Right lobe of liver (tissue), 6 donors: ENCODE data around the gene ARL5B. TPM values are rescaled to one million over a fixed set of nuclear protein-coding genes. Genes with fewer than 3 reads are reported as not detected.

ENCODE experiments used
- ATAC-seq, 4 donors: fragments of 200-7000 bp; cut with Tn5 transposase; one replicate each; pipeline ENCODE4 v1.9.1; 2020; ENCODE audit warnings: mild to moderate bottlenecking in 4 of 4, moderate library complexity in 4 of 4
- DNase-seq, 3 donors: peaks; one replicate each; pipeline ENCODE4 v3.0.0-alpha.2; 2020
- H3K27ac ChIP-seq, 3 donors: fragments of 200-600 bp; one replicate each; pipeline ENCODE4 v1.8.0; 2022
- H3K27me3 ChIP-seq, 2 donors: fragments of 200-600 bp; one replicate each; pipeline ENCODE4 v1.8.0; 2022
- H3K36me3 ChIP-seq, 4 donors: fragments of 200-600 bp; sonication (generic) in 1 of 4; one replicate each; pipeline versions ENCODE4 v1.5.1 to v1.8.0; 2017 to 2022; ENCODE audit warnings: control low read depth in 1 of 4
- H3K4me1 ChIP-seq, 4 donors: fragments of 200-600 bp; sonication (generic) in 1 of 4; one replicate each; pipeline versions ENCODE4 v1.5.1 to v1.8.0; 2017 to 2022; ENCODE audit warnings: control low read depth in 1 of 4
- H3K4me3 ChIP-seq, 3 donors: fragments of 200-600 bp; one replicate each; pipeline ENCODE4 v1.8.0; 2022
- H3K9me3 ChIP-seq, 4 donors: fragments of 200-600 bp; sonication (generic) in 1 of 4; one replicate each; pipeline versions ENCODE4 v1.5.1 to v1.8.0; 2017 to 2022; ENCODE audit warnings: control low read depth in 1 of 4
- POLR2A ChIP-seq: fragments of 450-650 bp; IDR thresholded peaks from one replicate; pipeline ENCODE4 v1.6.1; 2017; ENCODE audit warnings: antibody characterized with exemption, mild to moderate bottlenecking
- WGBS: methylation state at CpG from one replicate; pipeline ENCODE4 v1.1.6; 2018; ENCODE audit warnings: low coverage, low lambda C conversion rate; ENCODE audit not compliant: insufficient coverage; ENCODE audit errors: missing lambda C conversion rate; 5-methylcytosine and 5-hydroxymethylcytosine counted together
- intact Hi-C, 2 donors: fragments of 100-400 bp; cut with DNase I; formaldehyde crosslinking; loops; one replicate each; pipeline versions ENCODE4 v1.11.2 to v1.14.1; 2022
- long read RNA-seq: library from polyadenylated mRNA; unstranded; transcript quantifications from one replicate; pipeline ENCODE4 v2.0.0, GENCODE V29; 2019
- total RNA-seq, 6 experiments: library from RNA; depleted of rRNA in 2 of 6; stranded (reverse); fragments of >200 nt in 2 of 6; fragmentation: NEBNext Ultra II Directional in 3 of 6; extraction: Animal tissue kit (Norgen Biotek cat#: 25700) in 3 of 6; gene quantifications; one replicate each; pipeline versions ENCODE4 v1.1.0 to v1.2.4, GENCODE V29; 2016 to 2023
- TF ChIP-seq, protein P1 (sequence below), 4 donors: fragments of 200-600 bp in 3 of 4; fragments of 450-650 bp in 1 of 4; IDR thresholded peaks; one replicate each; pipeline versions ENCODE4 v1.5.1 to v1.8.0; 2016 to 2022; ENCODE audit warnings: antibody characterized with exemption in 4 of 4, mild to moderate bottlenecking in 2 of 4
- donor health status: DM: no; HTN: yes; CAD: no.
- donor health status: DM: no; HTN: no; CAD: no.
- donor health status: DM: no; HTN: no; CAD: no.
- donor health status: DM: no; HTN: yes; CAD: no.
- donor health status: DM: no; HTN: yes; CAD: no.

Gene ARL5B
- total RNA-seq: 10 to 100 TPM in 4 of 6 experiments, 1 to 10 TPM in 2; 7.9 to 32.6 (median 20.4) TPM
- long read RNA-seq, partial matches to known transcripts: 0 of 1 reads
- long read RNA-seq, other reads (novel, unspliced or antisense): 1 of 1 reads

- TF ChIP-seq, protein P1, sequence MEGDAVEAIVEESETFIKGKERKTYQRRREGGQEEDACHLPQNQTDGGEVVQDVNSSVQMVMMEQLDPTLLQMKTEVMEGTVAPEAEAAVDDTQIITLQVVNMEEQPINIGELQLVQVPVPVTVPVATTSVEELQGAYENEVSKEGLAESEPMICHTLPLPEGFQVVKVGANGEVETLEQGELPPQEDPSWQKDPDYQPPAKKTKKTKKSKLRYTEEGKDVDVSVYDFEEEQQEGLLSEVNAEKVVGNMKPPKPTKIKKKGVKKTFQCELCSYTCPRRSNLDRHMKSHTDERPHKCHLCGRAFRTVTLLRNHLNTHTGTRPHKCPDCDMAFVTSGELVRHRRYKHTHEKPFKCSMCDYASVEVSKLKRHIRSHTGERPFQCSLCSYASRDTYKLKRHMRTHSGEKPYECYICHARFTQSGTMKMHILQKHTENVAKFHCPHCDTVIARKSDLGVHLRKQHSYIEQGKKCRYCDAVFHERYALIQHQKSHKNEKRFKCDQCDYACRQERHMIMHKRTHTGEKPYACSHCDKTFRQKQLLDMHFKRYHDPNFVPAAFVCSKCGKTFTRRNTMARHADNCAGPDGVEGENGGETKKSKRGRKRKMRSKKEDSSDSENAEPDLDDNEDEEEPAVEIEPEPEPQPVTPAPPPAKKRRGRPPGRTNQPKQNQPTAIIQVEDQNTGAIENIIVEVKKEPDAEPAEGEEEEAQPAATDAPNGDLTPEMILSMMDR (IDR thresholded peaks at IDR 0.05): no peak
- TF ChIP-seq POLR2A: peak; percentile 94
- ATAC-seq: peak; percentile 93 to 99 (median 97)
- WGBS: 0% methylated on average over 19 of the region's 72 CpGs
- Histone ChIP-seq H3K36me3 (no peaks in the 10 kb centered on the region), H3K27ac (peak within 1 kb of the TSS; percentile 97 to 100 (median 99)), H3K27me3 (no peaks in the 10 kb centered on the region), H3K4me3 (peak within 1 kb of the TSS; percentile 64 to 88 (median 77)), H3K4me1 (peaks cover 0 to 19% (median 3%) of the 10 kb centered on the region in 4 donors), H3K9me3 (no peaks in the 10 kb centered on the region)
- DNase-seq: peak; percentile 99
- intact Hi-C loops: no loop called here
Measured at GRCh38 chr10:18659125-18659818, at the start of gene ARL5B. Gene ARL5B (plus strand): TSS chr10:18659431. CDS start chr10:18659638, 207 bp downstream.

- H3K27me3 ChIP-seq: no peaks in the 10 kb centered on the region
- TF ChIP-seq, protein P1 (IDR thresholded peaks at IDR 0.05): no peak
- TF ChIP-seq POLR2A: peak; percentile 53
- 38% methylated on average over 3 of the region's 3 CpGs for WGBS
- peak; percentile 33 to 64 (median 61) for DNase-seq
- intact Hi-C loops: no loop called here
- H3K36me3 ChIP-seq: peaks cover 0 to 9% (median 0%) of the 10 kb centered on the region in 4 donors
- H3K4me1 ChIP-seq: peaks cover 0 to 19% (median 7%) of the 10 kb centered on the region in 4 donors
- no peak overlapping the region for H3K4me3 ChIP-seq
- no peaks in the 10 kb centered on the region for H3K9me3 ChIP-seq
- H3K27ac ChIP-seq: peak overlapping the region; percentile 47 to 88 (median 86)
- ATAC-seq: peak; percentile 92 to 98 (median 96)
Measured at GRCh38 chr10:18610517-18610916, 48.7 kb upstream of the ARL5B start.

- ATAC-seq: no peak
- Histone ChIP-seq H3K9me3 (no peaks in the 10 kb centered on the region), H3K36me3 (peaks cover 0 to 9% (median 0%) of the 10 kb centered on the region in 4 donors), H3K27me3 (no peaks in the 10 kb centered on the region), H3K4me3 (no peak overlapping the region), H3K27ac (peak overlapping the region; percentile 47 to 88 (median 86)), H3K4me1 (peaks cover 0 to 22% (median 10%) of the 10 kb centered on the region in 4 donors)
- no peak for TF ChIP-seq POLR2A
- TF ChIP-seq, protein P1 (IDR thresholded peaks at IDR 0.05): no peak
- DNase-seq: no peak
- intact Hi-C loops: no loop called here
- 97% methylated on average over 3 of the region's 4 CpGs for WGBS
Measured at GRCh38 chr10:18611168-18611567, 48.1 kb upstream of the ARL5B start.

GRCh38 chr10:18615618-18616017 lies 43.6 kb upstream of the ARL5B start:
- peak overlapping the region; percentile 51 to 85 (median 83) for H3K27ac ChIP-seq
- peaks cover 0 to 9% (median 0%) of the 10 kb centered on the region in 4 donors for H3K36me3 ChIP-seq
- H3K9me3 ChIP-seq: no peaks in the 10 kb centered on the region
- intact Hi-C loops: no loop called here
- 36% methylated on average over 4 of the region's 4 CpGs for WGBS
- H3K4me1 ChIP-seq: peaks cover 0 to 49% (median 14%) of the 10 kb centered on the region in 4 donors
- no peak overlapping the region for H3K4me3 ChIP-seq
- TF ChIP-seq POLR2A: no peak
- TF ChIP-seq, protein P1 (IDR thresholded peaks at IDR 0.05): no peak
- H3K27me3 ChIP-seq: no peaks in the 10 kb centered on the region
- DNase-seq (no peak), ATAC-seq (peak; percentile 73 to 92 (median 82))
